ENCODE results near the gene NRP1.

The NRP1 gene

DNA sequence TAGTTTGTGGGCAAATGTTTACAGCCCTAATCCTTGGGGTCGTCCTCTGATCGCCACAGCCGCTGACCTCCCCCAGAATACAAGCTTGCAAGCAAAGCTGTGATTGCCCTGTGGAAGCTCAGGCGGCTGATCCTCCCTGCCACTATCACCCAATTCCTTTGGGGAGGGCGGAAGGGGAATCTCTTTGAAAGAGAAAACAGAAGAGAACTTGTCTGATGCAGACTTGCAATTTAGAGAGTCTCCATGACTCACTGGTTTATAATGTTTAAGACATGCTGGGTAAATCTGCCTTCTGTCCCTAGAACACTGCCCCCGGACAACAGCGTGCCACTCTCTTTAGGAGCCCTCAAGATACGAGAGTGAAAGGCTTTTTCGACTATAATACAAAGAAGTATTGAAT is 75.5 kb downstream of the NRP1 start:
- TF ChIP-seq ISL1 (CRISPR knock-in tag; IDR thresholded peaks at IDR 0.05) = peak; percentile 35
- TF ChIP-seq TOX (CRISPR knock-in tag; IDR thresholded peaks at IDR 0.05; ENCODE audit: borderline replicate concordance) = peak; percentile 23; the same call in 1 of the 2 replicates
- TF ChIP-seq, protein P1, sequence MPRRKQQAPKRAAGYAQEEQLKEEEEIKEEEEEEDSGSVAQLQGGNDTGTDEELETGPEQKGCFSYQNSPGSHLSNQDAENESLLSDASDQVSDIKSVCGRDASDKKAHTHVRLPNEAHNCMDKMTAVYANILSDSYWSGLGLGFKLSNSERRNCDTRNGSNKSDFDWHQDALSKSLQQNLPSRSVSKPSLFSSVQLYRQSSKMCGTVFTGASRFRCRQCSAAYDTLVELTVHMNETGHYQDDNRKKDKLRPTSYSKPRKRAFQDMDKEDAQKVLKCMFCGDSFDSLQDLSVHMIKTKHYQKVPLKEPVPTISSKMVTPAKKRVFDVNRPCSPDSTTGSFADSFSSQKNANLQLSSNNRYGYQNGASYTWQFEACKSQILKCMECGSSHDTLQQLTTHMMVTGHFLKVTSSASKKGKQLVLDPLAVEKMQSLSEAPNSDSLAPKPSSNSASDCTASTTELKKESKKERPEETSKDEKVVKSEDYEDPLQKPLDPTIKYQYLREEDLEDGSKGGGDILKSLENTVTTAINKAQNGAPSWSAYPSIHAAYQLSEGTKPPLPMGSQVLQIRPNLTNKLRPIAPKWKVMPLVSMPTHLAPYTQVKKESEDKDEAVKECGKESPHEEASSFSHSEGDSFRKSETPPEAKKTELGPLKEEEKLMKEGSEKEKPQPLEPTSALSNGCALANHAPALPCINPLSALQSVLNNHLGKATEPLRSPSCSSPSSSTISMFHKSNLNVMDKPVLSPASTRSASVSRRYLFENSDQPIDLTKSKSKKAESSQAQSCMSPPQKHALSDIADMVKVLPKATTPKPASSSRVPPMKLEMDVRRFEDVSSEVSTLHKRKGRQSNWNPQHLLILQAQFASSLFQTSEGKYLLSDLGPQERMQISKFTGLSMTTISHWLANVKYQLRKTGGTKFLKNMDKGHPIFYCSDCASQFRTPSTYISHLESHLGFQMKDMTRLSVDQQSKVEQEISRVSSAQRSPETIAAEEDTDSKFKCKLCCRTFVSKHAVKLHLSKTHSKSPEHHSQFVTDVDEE (CRISPR knock-in tag; IDR thresholded peaks at IDR 0.05) = no peak
- TF ChIP-seq SNAI2 (CRISPR knock-in tag; IDR thresholded peaks at IDR 0.05) = no peak
- ATAC-seq = peak; percentile 73

DNA sequence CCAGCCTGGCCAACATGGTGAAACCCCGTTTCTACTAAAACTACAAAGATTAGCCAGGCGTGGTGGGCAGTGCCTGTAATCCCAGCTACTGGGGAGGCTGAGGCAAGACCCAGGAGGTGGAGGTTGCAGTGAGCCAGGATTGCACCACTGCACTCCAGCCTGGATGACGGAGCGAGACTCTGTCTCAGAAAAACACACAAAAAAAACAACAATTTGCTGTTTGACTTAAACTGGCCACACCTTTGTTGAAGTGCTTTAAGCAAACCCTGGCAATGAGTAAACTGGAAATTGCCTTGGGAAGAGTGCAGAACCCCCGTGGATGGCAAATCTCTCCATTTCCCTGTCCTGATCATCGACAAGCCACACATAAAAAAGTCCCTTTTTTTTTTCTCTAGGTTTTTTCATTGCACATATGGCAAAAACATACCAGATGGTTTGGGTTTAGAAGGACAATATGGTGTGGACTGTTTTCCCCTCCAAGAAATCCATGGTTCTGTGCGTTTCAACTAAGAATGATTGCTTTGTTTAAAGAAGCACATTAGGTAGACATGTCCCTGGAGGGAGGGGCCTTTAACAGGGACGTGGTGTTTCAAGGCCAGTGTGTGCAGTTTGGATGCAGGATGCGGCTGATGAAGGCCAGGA is 76.9 kb downstream of the NRP1 start:
- no peak for TF ChIP-seq TCF4 (CRISPR knock-in tag; IDR thresholded peaks at IDR 0.05; ENCODE audit: borderline replicate concordance)
- no peak for TF ChIP-seq SNAI2 (CRISPR knock-in tag; IDR thresholded peaks at IDR 0.05)
- TF ChIP-seq OSR1 (CRISPR knock-in tag; IDR thresholded peaks at IDR 0.05) = no peak
- no peak for TF ChIP-seq ESRRG (CRISPR knock-in tag; IDR thresholded peaks at IDR 0.05)
- no peak for TF ChIP-seq ZC3H10 (CRISPR knock-in tag; IDR thresholded peaks at IDR 0.05)
- TF ChIP-seq RARB (CRISPR knock-in tag; IDR thresholded peaks at IDR 0.05) = no peak
- TF ChIP-seq, protein P2, sequence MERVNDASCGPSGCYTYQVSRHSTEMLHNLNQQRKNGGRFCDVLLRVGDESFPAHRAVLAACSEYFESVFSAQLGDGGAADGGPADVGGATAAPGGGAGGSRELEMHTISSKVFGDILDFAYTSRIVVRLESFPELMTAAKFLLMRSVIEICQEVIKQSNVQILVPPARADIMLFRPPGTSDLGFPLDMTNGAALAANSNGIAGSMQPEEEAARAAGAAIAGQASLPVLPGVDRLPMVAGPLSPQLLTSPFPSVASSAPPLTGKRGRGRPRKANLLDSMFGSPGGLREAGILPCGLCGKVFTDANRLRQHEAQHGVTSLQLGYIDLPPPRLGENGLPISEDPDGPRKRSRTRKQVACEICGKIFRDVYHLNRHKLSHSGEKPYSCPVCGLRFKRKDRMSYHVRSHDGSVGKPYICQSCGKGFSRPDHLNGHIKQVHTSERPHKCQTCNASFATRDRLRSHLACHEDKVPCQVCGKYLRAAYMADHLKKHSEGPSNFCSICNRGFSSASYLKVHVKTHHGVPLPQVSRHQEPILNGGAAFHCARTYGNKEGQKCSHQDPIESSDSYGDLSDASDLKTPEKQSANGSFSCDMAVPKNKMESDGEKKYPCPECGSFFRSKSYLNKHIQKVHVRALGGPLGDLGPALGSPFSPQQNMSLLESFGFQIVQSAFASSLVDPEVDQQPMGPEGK (CRISPR knock-in tag; IDR thresholded peaks at IDR 0.05; ENCODE audit: borderline replicate concordance) = no peak
- no peak for TF ChIP-seq PPARA (CRISPR knock-in tag; IDR thresholded peaks at IDR 0.05; ENCODE audit: borderline replicate concordance)
- TF ChIP-seq ZNF70 (CRISPR knock-in tag; IDR thresholded peaks at IDR 0.05) = no peak
- no peak for TF ChIP-seq GLIS3 (CRISPR knock-in tag; IDR thresholded peaks at IDR 0.05)
- no peak for TF ChIP-seq CSDC2 (CRISPR knock-in tag; IDR thresholded peaks at IDR 0.05)
- no peak for TF ChIP-seq ZNF8 (CRISPR knock-in tag; IDR thresholded peaks at IDR 0.05)
- TF ChIP-seq ISL1 (CRISPR knock-in tag; IDR thresholded peaks at IDR 0.05) = no peak
- no peak for TF ChIP-seq BACH2 (CRISPR knock-in tag; IDR thresholded peaks at IDR 0.05; ENCODE audit: borderline replicate concordance)
- TF ChIP-seq, protein P1 (CRISPR knock-in tag; IDR thresholded peaks at IDR 0.05) = no peak
- TF ChIP-seq ARNTL (CRISPR knock-in tag; IDR thresholded peaks at IDR 0.05; ENCODE audit: borderline replicate concordance, low read depth) = no peak
- no peak for TF ChIP-seq ZFP3 (CRISPR knock-in tag; IDR thresholded peaks at IDR 0.05)
- no peak for TF ChIP-seq TOX (CRISPR knock-in tag; IDR thresholded peaks at IDR 0.05; ENCODE audit: borderline replicate concordance)
- ATAC-seq = no peak

DNA sequence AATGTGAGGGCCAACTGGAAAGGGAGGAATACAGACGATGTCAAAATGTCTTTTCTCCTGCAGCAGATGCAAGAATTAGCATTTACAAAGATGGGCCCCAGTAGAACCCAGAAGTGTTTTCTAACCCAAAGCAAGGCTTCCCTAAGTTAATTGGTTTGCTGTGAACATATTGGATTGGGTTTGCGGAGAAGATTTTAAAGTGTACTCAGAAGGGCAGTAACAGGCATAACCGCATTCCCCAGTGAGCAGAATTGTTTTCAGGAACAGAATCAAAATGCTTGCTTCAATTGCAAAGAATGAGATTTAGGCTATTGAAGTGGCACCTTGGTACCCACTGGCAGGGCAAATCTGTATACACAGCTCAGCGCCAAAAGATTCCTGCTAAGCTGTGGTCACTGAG is 78.0 kb downstream of the NRP1 start:
- no peak for ATAC-seq
- no peak for TF ChIP-seq SNAI2 (CRISPR knock-in tag; IDR thresholded peaks at IDR 0.05)
- no peak for TF ChIP-seq ZFP30 (CRISPR knock-in tag; IDR thresholded peaks at IDR 0.05)
- TF ChIP-seq TCF4 (CRISPR knock-in tag; IDR thresholded peaks at IDR 0.05; ENCODE audit: borderline replicate concordance) = no peak
- TF ChIP-seq, protein P2 (CRISPR knock-in tag; IDR thresholded peaks at IDR 0.05; ENCODE audit: borderline replicate concordance) = no peak
- TF ChIP-seq TOX (CRISPR knock-in tag; IDR thresholded peaks at IDR 0.05; ENCODE audit: borderline replicate concordance) = no peak
- TF ChIP-seq, protein P3, sequence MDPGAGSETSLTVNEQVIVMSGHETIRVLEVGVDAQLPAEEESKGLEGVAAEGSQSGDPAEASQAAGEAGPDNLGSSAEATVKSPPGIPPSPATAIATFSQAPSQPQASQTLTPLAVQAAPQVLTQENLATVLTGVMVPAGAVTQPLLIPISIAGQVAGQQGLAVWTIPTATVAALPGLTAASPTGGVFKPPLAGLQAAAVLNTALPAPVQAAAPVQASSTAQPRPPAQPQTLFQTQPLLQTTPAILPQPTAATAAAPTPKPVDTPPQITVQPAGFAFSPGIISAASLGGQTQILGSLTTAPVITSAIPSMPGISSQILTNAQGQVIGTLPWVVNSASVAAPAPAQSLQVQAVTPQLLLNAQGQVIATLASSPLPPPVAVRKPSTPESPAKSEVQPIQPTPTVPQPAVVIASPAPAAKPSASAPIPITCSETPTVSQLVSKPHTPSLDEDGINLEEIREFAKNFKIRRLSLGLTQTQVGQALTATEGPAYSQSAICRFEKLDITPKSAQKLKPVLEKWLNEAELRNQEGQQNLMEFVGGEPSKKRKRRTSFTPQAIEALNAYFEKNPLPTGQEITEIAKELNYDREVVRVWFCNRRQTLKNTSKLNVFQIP (CRISPR knock-in tag; IDR thresholded peaks at IDR 0.05; ENCODE audit: borderline replicate concordance, low read depth) = no peak
- TF ChIP-seq BACH2 (CRISPR knock-in tag; IDR thresholded peaks at IDR 0.05; ENCODE audit: borderline replicate concordance) = no peak
- TF ChIP-seq, protein P1 (CRISPR knock-in tag; IDR thresholded peaks at IDR 0.05) = no peak
- TF ChIP-seq, protein P4, sequence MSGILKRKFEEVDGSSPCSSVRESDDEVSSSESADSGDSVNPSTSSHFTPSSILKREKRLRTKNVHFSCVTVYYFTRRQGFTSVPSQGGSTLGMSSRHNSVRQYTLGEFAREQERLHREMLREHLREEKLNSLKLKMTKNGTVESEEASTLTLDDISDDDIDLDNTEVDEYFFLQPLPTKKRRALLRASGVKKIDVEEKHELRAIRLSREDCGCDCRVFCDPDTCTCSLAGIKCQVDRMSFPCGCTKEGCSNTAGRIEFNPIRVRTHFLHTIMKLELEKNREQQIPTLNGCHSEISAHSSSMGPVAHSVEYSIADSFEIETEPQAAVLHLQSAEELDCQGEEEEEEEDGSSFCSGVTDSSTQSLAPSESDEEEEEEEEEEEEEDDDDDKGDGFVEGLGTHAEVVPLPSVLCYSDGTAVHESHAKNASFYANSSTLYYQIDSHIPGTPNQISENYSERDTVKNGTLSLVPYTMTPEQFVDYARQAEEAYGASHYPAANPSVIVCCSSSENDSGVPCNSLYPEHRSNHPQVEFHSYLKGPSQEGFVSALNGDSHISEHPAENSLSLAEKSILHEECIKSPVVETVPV (CRISPR knock-in tag; IDR thresholded peaks at IDR 0.05) = no peak
- TF ChIP-seq ZNF70 (CRISPR knock-in tag; IDR thresholded peaks at IDR 0.05) = no peak
